GM21390 (cell line): Measurements from ENCODE around the gene IMMP2L.
A peak's percentile ranks its signal among the peaks of the same experiment; 100 is the strongest.

Experiments
- ATAC-seq: cut with Tn5 transposase; IDR thresholded peaks from one replicate; pipeline ENCODE4 v1.9.1; 2021; ENCODE audit not compliant: unreplicated experiment

IMMP2L gene

GRCh38 chr7:111228437-111228836, 333.9 kb downstream of the IMMP2L start:
- ATAC-seq: no peak

GRCh38 chr7:111226800-111227199, 335.5 kb downstream of the IMMP2L start:
- ATAC-seq: no peak

GRCh38 chr7:111224354-111225231, 337.7 kb downstream of the IMMP2L start:
- ATAC-seq: no peak

GRCh38 chr7:111223802-111224253, 338.5 kb downstream of the IMMP2L start:
- ATAC-seq: no peak

GRCh38 chr7:111215550-111215949, 346.7 kb downstream of the IMMP2L start:
- ATAC-seq: no peak

DNA sequence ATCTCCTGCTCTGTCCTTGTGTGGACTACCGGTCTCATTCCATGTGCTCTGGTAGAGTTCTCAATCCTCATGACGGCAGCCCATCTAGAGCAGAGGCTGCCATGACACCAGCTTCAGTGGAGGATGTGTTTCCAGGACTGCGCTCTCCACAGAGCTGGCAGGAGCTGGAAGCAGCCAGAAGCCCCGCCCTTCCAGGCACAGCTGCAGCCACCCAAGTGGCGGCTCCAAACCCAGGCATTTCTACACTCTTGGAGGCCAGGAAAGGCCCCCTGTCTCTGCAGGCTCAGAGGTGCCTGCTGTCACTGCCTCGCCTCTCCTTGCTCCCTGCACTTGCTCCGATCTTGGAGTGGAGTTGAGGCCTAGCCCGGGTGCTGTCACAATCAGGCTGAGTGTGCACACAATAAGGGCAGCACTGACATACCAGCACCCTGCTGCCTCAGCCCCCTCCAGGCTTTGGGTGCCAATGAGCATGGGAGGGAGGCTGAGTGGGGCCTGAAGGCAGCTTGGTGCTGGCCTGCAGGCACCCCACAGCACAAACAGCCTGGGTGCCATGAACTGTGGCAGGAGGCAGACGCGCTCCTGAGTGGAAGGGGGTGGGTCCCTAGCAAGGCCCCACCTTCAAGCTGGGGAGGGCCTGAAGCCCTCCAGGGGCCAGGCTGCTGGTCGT, 349.3 kb downstream of the IMMP2L start:
- ATAC-seq: no peak

GRCh38 chr7:111210996-111211395, 351.3 kb downstream of the IMMP2L start:
- ATAC-seq: no peak

DNA sequence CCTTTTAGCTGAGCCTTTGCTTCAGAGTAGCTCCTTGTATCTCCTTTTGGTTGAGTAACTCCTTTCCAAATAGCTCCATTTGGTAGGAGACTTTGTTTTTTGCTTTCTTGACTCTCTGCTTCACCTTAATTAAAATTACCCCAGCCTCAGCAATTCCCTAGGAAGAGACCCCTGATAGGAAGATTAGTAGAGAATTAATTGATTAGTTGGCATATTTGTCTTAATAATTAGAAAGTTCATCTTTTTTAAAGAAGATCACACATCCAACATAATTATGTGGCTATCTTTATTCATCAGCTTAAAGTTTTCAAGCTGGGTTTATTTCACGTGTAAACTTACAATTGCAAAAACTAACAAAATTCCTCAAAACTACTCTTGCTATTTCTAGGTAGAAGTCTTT, 352.2 kb downstream of the IMMP2L start:
- ATAC-seq: no peak

- ATAC-seq: no peak
These were observed 357.0 kb downstream of the IMMP2L start for GRCh38 chr7:111205251-111205650.

DNA sequence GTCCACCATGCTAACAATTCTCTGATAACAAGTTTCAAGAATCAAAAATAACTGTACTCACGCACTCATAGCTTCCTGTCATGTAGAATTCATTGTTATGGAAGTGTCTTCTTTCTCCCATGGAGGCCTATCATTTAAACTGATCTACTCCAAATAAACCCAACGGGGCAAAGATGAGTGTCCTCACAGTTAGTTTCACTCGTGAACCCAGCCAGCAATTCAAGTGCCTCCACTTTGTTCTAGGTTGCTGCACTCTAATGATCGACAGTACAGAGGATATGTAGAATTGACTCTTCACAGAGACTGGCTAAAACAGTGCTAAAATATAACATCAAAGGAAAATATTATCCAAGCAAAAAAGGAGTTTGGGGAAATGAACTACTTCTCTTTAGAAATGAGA, 360.0 kb downstream of the IMMP2L start:
- no peak for ATAC-seq

- no peak for ATAC-seq
These were observed 362.6 kb downstream of the IMMP2L start for GRCh38 chr7:111199643-111200042.

GRCh38 chr7:111198255-111198654, 364.0 kb downstream of the IMMP2L start:
- no peak for ATAC-seq

- ATAC-seq: no peak
These were observed 365.6 kb downstream of the IMMP2L start for GRCh38 chr7:111196655-111197054.

GRCh38 chr7:111192614-111193413, 369.5 kb downstream of the IMMP2L start:
- no peak for ATAC-seq

DNA sequence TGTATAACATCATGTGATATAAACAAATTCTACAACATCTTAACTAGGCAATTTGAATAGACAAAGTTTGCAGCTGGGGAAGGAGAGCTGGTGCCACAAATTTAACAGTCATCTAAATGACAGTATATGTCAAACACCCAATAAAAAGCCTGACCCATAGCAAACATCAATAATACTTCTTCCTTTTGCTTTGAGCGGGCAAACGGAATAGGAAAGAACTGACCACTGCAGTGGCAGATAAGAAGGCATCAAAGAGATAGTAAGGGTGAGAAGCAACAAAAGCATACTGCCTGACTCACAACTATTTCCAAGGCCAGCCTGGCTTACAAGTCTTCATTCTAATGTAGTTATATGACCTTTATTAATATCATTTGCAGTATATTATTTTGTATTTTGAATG, 371.5 kb downstream of the IMMP2L start:
- ATAC-seq: no peak

DNA sequence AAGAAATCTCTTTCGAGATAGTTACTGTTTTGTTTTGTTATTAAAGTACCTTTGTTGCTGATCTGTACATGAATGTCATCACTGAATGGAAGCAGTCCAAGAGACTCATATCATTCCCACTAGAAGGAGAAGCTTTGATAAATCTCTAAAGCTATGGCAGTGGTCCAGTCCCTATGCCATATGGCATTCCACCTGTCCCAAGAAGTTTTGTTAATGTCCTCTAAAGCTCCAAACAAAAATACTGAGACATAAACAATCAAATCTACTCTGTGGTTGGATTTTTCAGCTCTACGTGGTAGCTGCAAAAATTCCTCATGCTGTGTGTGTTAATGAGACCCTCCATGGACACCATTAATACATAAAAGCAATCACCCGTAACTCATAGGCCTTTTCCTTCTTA, 377.3 kb downstream of the IMMP2L start:
- no peak for ATAC-seq

DNA sequence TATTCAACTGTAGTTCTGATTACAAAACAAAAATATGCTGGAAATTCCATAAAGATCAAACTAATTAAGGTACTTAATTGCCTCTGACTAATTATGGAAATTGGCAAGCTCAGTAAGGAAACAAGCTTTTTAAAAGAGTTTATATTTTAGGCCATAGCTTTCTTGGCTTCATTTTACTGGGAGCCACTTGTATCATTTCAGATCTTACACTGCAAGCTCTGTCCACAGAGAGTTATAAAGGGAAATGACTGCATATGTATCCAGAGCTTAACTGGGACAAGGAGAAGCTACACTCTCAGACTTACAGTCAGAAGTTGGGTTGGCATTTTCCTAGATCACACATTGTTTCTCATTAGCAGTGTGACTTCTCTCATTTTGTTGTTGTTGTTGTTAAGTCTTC, 379.0 kb downstream of the IMMP2L start:
- ATAC-seq: no peak

- no peak for ATAC-seq
These were observed 382.0 kb downstream of the IMMP2L start for GRCh38 chr7:111180338-111180737.

DNA sequence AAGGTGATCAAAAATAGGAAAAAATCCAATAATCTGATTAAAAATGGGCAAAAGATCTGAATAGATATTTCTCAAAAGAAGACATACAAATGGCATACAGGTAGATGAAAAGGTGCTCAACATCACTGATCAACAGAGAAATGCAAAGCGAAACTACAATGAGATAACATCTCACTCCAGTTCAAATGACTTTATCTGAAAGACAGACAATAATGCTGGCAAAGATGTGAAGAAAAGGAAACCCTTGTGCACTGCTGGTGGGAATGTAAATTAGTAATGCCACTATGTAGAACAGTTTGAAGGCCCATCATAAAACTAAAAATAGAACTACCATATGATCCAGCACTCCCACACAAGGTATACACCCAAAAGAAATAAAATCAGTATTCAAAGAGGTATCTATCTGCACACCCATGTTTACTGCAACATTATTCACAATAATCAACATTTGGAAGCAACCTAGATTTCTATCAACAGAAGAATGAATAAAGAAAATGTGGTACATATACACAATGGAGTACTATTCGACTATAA, 386.3 kb downstream of the IMMP2L start:
- no peak for ATAC-seq

GRCh38 chr7:111174510-111174909, 387.8 kb downstream of the IMMP2L start:
- ATAC-seq: no peak

DNA sequence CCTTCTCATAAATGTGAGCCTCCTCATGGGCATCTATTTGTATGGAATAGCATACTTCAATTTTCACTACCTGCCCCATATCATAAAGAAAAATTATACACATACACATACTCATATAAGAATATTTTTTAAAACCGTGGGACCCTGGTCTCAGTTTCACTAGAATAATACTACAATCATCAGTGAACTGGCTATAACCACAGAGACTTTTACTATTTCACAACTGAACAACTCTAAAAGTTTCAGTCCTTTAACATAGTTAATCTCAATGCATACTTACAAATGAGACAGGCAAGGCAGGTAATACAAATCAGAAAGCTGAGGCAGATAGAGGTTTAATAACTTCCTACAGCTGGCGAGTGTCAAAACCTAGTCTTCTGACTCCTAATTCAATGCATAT, 388.3 kb downstream of the IMMP2L start:
- peak; percentile 76 for ATAC-seq
